Glomerular visceral epithelial cell (primary cell): ENCODE data around the gene ERVMER34-1.

Source experiments
- DNase-seq: peaks from one replicate; pipeline ENCODE4 v3.0.0-alpha.2; 2016; ENCODE audit errors: extremely low spot score

ERVMER34-1 gene

GRCh38 chr4:52721968-52722815, 29.0 kb downstream of the ERVMER34-1 start:
- peak; percentile 89 for DNase-seq

- DNase-seq: peak; percentile 42
Observed at GRCh38 chr4:52718123-52718522, 33.1 kb downstream of the ERVMER34-1 start.

- no peak for DNase-seq
Observed at GRCh38 chr4:52716364-52717151, 34.7 kb downstream of the ERVMER34-1 start.

- no peak for DNase-seq
Observed at GRCh38 chr4:52715914-52716313, 35.3 kb downstream of the ERVMER34-1 start.

GRCh38 chr4:52715255-52715897, 35.8 kb downstream of the ERVMER34-1 start:
- no peak for DNase-seq

- DNase-seq: no peak
Observed at GRCh38 chr4:52714597-52715254, 36.5 kb downstream of the ERVMER34-1 start.

GRCh38 chr4:52713456-52713937, 37.7 kb downstream of the ERVMER34-1 start:
- DNase-seq: no peak

- peak; percentile 98 for DNase-seq
Observed at GRCh38 chr4:52712251-52713130, 38.7 kb downstream of the ERVMER34-1 start.

GRCh38 chr4:52711834-52712250, 39.4 kb downstream of the ERVMER34-1 start:
- DNase-seq: no peak

GRCh38 chr4:52711272-52711671, 40.0 kb downstream of the ERVMER34-1 start:
- DNase-seq: no peak

GRCh38 chr4:52709155-52709554, 42.1 kb downstream of the ERVMER34-1 start:
- no peak for DNase-seq

GRCh38 chr4:52704661-52705060, 46.6 kb downstream of the ERVMER34-1 start:
- no peak for DNase-seq

GRCh38 chr4:52704133-52704532, 47.1 kb downstream of the ERVMER34-1 start:
- DNase-seq: no peak

- no peak for DNase-seq
Observed at GRCh38 chr4:52701207-52701606, 50.0 kb downstream of the ERVMER34-1 start.

- no peak for DNase-seq
Observed at GRCh38 chr4:52694936-52695335, 56.3 kb downstream of the ERVMER34-1 start.

- no peak for DNase-seq
Observed at GRCh38 chr4:52693492-52693891, 57.7 kb downstream of the ERVMER34-1 start.
